ENCODE data around the gene AP1S2.
A peak's percentile ranks its signal among the peaks of the same experiment; 100 is the strongest.

Gene AP1S2

GRCh38 chrX:15856636-15857035 is 2.0 kb upstream of the AP1S2 start:
- DNase-seq (ENCODE audit: low read depth, low spot score) = no peak
- in situ Hi-C loops (cut with HindIII; ENCODE audit: low sequenced_read_pairs) = no loop called here
- TF ChIP-seq CTCF (IDR thresholded peaks at IDR 0.05; ENCODE audit: low read depth, low read length) = no peak
- no peak overlapping the region for H3K4me3 ChIP-seq (ENCODE audit: low read depth, low read length)

- no peak overlapping the region for H3K4me3 ChIP-seq (ENCODE audit: low read depth, low read length)
- no peak for DNase-seq (ENCODE audit: low read depth, low spot score)
- no peak for TF ChIP-seq CTCF (IDR thresholded peaks at IDR 0.05; ENCODE audit: low read depth, low read length)
- in situ Hi-C loops (cut with HindIII; ENCODE audit: low sequenced_read_pairs) = no loop called here
Measured at GRCh38 chrX:15856222-15856587, 1.6 kb upstream of the AP1S2 start.

DNA sequence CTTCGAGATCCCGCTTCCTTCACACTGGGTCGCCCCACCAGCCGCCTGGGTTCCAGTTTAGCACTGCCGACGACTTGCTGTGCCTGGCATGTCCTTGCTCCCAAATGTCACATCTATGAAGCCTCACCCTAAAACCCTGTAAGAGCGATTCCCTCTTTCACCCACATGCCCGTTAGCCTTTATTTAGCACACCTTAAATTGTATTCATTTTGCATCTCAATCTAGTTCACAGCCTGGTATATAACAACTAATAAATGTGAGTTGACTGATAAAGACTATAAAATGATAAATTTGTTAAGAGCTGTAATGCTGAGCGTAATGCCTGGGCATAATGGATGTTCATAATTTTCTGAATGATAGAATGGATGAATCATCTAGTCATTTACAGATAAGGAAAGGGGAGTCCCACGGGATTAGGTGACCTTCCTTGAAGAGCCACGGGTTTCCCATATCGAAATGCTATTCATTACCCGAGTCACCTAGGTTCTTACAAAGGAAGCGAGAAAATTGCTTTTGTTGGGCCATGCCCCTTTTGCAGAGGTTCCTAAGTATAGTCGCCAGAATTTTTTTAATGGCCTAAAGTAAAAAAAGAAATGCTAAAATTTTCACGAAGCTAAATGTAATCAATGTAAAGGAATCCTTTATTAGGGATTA is 1.1 kb upstream of the AP1S2 start:
- DNase-seq (ENCODE audit: low read depth, low spot score) = no peak
- in situ Hi-C loops (cut with HindIII; ENCODE audit: low sequenced_read_pairs) = no loop called here
- H3K4me3 ChIP-seq (ENCODE audit: low read depth, low read length) = peak overlapping the region; percentile 68
- TF ChIP-seq CTCF (IDR thresholded peaks at IDR 0.05; ENCODE audit: low read depth, low read length) = no peak

- in situ Hi-C loops (cut with HindIII; ENCODE audit: low sequenced_read_pairs) = no loop called here
- H3K4me3 ChIP-seq (ENCODE audit: low read depth, low read length) = peak overlapping the region; percentile 68
- DNase-seq (ENCODE audit: low read depth, low spot score) = no peak
- TF ChIP-seq CTCF (IDR thresholded peaks at IDR 0.05; ENCODE audit: low read depth, low read length) = peak; percentile 15
Measured at GRCh38 chrX:15854080-15854655, 445 bp downstream of the AP1S2 start.

DNA sequence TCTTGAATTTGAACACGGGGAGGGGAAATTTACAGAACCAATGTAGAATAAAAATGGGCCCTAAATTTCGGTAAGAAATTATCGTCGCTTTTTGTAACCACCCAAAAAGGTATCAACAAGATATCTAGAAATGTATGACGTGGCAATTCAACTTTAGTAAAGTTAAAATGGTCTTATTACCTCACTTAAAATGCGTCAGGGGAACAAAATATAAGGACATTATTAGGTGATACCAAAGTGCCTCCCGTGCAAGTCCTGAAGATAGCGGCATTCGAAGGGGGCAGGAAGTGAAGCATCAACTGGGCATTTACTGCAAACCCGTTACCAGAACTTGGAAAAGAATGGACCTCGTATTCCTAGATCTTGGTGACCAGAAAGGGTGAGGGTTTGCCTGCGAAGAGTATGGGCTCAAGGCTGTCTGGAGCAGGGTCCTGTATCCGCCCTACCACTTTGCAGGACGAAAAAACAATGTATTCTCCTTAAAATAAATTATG is 980 bp downstream of the AP1S2 start:
- peak overlapping the region; percentile 68 for H3K4me3 ChIP-seq (ENCODE audit: low read depth, low read length)
- DNase-seq (ENCODE audit: low read depth, low spot score) = peak; percentile 19
- TF ChIP-seq CTCF (IDR thresholded peaks at IDR 0.05; ENCODE audit: low read depth, low read length) = no peak
- in situ Hi-C loops (cut with HindIII; ENCODE audit: low sequenced_read_pairs) = no loop called here

DNA sequence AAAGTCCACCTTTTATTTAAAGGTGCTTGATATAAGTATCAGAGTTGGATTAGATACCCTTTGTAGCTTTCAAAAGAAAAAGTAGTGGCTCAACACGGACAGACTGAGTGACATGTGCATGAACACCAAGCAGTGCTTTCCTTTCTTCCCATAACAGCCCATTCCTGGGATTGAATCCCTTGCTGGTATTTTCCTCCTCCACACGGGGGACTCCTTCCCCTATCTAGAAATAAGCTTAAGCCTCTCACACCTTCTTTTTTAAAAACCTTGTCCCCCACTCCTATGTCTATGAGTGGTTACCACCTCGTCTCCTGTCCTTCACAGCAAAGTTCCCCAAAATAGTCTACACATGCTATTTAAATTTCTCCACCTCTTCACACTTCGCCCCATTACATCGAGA is 5.1 kb downstream of the AP1S2 start:
- H3K4me3 ChIP-seq (ENCODE audit: low read depth, low read length) = no peak overlapping the region
- in situ Hi-C loops (cut with HindIII; ENCODE audit: low sequenced_read_pairs) = no loop called here
- TF ChIP-seq CTCF (IDR thresholded peaks at IDR 0.05; ENCODE audit: low read depth, low read length) = peak; percentile 45
- peak; percentile 20 for DNase-seq (ENCODE audit: low read depth, low spot score)

Data from astrocyte of the spinal cord (primary cell).